ENCODE data around the gene F2RL1. TPM values are rescaled to one million over a fixed set of nuclear protein-coding genes. Genes with fewer than 3 reads are reported as not detected.

F2RL1 gene
- polyA plus RNA-seq, 1 donor from 2014 or later, result 0.12 TPM

DNA sequence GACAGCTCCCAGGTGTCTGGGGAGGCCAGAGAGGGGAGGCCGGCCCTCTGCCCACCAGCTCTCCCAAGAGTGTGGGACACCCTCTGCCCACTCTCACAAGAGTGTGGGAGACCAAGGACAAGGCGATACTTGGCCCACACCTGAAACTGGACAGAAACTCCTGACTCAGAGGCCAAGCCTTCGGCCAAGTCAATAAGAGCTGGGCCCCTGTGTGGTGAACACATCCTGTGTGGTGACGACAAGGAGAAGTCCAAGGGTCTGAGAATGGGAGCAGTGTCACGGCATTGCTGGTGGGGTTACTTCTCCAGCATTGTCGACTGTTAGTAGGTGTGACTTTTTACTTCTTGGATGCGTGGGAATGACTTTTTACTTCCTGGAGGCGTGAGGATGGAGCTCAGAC, 14.6 kb upstream of the F2RL1 start:
- H3K79me2 ChIP-seq (replicated peaks; ENCODE audit: insufficient read depth, low read length), result no peaks in the 10 kb centered on the region
- no peak overlapping the region for H3K4me2 ChIP-seq (ENCODE audit: low read length)
- H4K20me1 ChIP-seq (ENCODE audit: insufficient read depth), result no peaks in the 10 kb centered on the region
- no peaks in the 10 kb centered on the region for H3K36me3 ChIP-seq (ENCODE audit: insufficient read depth, low read length)
- no peaks in the 10 kb centered on the region for H3K9me3 ChIP-seq (ENCODE audit: low read length)
- TF ChIP-seq RAD21 (conservative IDR thresholded peaks at IDR 0.05) (no peak), EP300 (conservative IDR thresholded peaks at IDR 0.05; ENCODE audit: poor library complexity, severe bottlenecking) (no peak), MXI1 (conservative IDR thresholded peaks at IDR 0.05; ENCODE audit: poor library complexity, severe bottlenecking) (no peak), EZH2 (IDR thresholded peaks at IDR 0.05; ENCODE audit: borderline replicate concordance, insufficient read depth, low read length, poor library complexity, severe bottlenecking) (no peak), TAF1 (IDR thresholded peaks at IDR 0.05; ENCODE audit: low read depth) (no peak), SMC3 (conservative IDR thresholded peaks at IDR 0.05; ENCODE audit: poor library complexity) (no peak), POLR2AphosphoS5 (IDR thresholded peaks at IDR 0.05) (no peak)
- TF ChIP-seq, protein P1, sequence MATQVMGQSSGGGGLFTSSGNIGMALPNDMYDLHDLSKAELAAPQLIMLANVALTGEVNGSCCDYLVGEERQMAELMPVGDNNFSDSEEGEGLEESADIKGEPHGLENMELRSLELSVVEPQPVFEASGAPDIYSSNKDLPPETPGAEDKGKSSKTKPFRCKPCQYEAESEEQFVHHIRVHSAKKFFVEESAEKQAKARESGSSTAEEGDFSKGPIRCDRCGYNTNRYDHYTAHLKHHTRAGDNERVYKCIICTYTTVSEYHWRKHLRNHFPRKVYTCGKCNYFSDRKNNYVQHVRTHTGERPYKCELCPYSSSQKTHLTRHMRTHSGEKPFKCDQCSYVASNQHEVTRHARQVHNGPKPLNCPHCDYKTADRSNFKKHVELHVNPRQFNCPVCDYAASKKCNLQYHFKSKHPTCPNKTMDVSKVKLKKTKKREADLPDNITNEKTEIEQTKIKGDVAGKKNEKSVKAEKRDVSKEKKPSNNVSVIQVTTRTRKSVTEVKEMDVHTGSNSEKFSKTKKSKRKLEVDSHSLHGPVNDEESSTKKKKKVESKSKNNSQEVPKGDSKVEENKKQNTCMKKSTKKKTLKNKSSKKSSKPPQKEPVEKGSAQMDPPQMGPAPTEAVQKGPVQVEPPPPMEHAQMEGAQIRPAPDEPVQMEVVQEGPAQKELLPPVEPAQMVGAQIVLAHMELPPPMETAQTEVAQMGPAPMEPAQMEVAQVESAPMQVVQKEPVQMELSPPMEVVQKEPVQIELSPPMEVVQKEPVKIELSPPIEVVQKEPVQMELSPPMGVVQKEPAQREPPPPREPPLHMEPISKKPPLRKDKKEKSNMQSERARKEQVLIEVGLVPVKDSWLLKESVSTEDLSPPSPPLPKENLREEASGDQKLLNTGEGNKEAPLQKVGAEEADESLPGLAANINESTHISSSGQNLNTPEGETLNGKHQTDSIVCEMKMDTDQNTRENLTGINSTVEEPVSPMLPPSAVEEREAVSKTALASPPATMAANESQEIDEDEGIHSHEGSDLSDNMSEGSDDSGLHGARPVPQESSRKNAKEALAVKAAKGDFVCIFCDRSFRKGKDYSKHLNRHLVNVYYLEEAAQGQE (IDR thresholded peaks at IDR 0.05; ENCODE audit: borderline replicate concordance), result no peak
- TF ChIP-seq, protein P2, sequence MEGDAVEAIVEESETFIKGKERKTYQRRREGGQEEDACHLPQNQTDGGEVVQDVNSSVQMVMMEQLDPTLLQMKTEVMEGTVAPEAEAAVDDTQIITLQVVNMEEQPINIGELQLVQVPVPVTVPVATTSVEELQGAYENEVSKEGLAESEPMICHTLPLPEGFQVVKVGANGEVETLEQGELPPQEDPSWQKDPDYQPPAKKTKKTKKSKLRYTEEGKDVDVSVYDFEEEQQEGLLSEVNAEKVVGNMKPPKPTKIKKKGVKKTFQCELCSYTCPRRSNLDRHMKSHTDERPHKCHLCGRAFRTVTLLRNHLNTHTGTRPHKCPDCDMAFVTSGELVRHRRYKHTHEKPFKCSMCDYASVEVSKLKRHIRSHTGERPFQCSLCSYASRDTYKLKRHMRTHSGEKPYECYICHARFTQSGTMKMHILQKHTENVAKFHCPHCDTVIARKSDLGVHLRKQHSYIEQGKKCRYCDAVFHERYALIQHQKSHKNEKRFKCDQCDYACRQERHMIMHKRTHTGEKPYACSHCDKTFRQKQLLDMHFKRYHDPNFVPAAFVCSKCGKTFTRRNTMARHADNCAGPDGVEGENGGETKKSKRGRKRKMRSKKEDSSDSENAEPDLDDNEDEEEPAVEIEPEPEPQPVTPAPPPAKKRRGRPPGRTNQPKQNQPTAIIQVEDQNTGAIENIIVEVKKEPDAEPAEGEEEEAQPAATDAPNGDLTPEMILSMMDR (IDR thresholded peaks at IDR 0.05; ENCODE audit: poor library complexity, severe bottlenecking), result no peak
- H2AFZ ChIP-seq (ENCODE audit: low read depth, low read length), result no peak overlapping the region
- no peaks in the 10 kb centered on the region for H3K27me3 ChIP-seq (ENCODE audit: insufficient read depth, low read depth, low read length)
- no peaks in the 10 kb centered on the region for H3F3A ChIP-seq (ENCODE audit: insufficient read depth, low read length, poor library complexity, severe bottlenecking)
- H3K27ac ChIP-seq (ENCODE audit: low read length), result no peak overlapping the region
- no peaks in the 10 kb centered on the region for H3K9me2 ChIP-seq (ENCODE audit: insufficient read depth, low read length)
- H3K9ac ChIP-seq (ENCODE audit: low read length), result no peak overlapping the region
- no peak overlapping the region for H3K4me3 ChIP-seq (ENCODE audit: low read length)

DNA sequence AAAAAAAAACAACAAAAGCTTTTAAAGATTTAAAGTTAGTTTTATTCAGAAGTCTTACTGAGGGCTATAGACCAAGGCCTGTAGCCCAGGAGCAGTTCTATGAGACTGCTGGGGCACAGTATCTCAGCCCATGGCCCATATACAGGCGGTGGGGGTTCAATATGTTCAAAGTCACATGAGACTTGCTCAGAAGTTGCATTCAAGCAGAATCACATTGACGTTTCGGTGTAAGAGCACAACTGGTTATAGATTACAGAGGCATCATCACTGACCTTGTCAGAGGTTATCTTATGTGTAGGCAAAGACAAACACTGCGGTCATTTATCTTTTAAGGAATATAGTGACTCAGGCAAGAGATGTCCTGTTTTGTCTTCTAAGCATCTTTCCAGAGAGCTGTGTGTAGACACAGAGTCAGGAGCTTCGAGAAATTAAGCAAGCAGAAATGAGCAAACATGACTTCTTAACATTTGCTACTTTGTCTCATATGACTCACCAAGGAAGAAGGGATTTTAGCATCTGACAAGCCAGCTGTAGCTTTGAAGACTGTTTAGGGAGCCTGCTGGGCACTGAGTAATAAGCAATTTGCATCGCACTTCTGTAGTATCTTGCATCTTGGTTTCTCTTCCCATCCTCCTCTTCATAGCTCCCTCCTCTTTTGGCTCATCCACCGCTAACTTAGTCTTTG, 12.9 kb upstream of the F2RL1 start:
- H3K9ac ChIP-seq (ENCODE audit: low read length), result no peak overlapping the region
- no peaks in the 10 kb centered on the region for H3K9me2 ChIP-seq (ENCODE audit: insufficient read depth, low read length)
- no peak overlapping the region for H3K4me3 ChIP-seq (ENCODE audit: low read length)
- H3K36me3 ChIP-seq (ENCODE audit: insufficient read depth, low read length), result no peaks in the 10 kb centered on the region
- H4K20me1 ChIP-seq (ENCODE audit: insufficient read depth), result no peaks in the 10 kb centered on the region
- no peaks in the 10 kb centered on the region for H3F3A ChIP-seq (ENCODE audit: insufficient read depth, low read length, poor library complexity, severe bottlenecking)
- no peaks in the 10 kb centered on the region for H3K9me3 ChIP-seq (ENCODE audit: low read length)
- no peaks in the 10 kb centered on the region for H3K27me3 ChIP-seq (ENCODE audit: insufficient read depth, low read depth, low read length)
- no peak overlapping the region for H3K4me2 ChIP-seq (ENCODE audit: low read length)
- H3K27ac ChIP-seq (ENCODE audit: low read length), result no peak overlapping the region
- H2AFZ ChIP-seq (ENCODE audit: low read depth, low read length), result no peak overlapping the region
- no peaks in the 10 kb centered on the region for H3K79me2 ChIP-seq (replicated peaks; ENCODE audit: insufficient read depth, low read length)
- TF ChIP-seq SMC3 (conservative IDR thresholded peaks at IDR 0.05; ENCODE audit: poor library complexity), result no peak
- TF ChIP-seq TAF1 (IDR thresholded peaks at IDR 0.05; ENCODE audit: low read depth), result no peak

All from neural cell (in vitro differentiated cells).